Endothelial cell of umbilical vein (primary cell): Measurements from ENCODE around the gene JPT2. TPM values are rescaled to one million over a fixed set of nuclear protein-coding genes. Genes with fewer than 3 reads are reported as not detected.

Experiments used
- BruUV-seq: library from RNA; stranded (reverse); fragments of 400-500 nt; replicated peaks from 2 replicates; lab custom pipeline; 2021; lab: Mats Ljungman, UMichigan
- CTCF ChIA-PET: fragments of 300-600, 350-600 bp; sonication (Branson Sonifier 250); formaldehyde crosslinking; loops from one replicate; lab custom pipeline; 2021; ENCODE audit warnings: antibody characterized with exemption, inconsistent platforms; lab: Charles Lee
- POLR2A ChIA-PET: fragments of 300-600, 350-600 bp; sonication (Branson Sonifier 250); formaldehyde crosslinking; loops from one replicate; lab custom pipeline; 2021; ENCODE audit warnings: antibody characterized with exemption, inconsistent platforms; lab: Charles Lee
- DNase-seq: peaks from one replicate; pipeline ENCODE4 v3.0.0-alpha.2; 2011; ENCODE audit warnings: low read depth, low spot score
- FAIRE-seq: peaks from 2 replicates; lab custom pipeline; 2011; peaks lifted over from hg19 to GRCh38; lab: Jason Lieb, UNC
- H2AFZ ChIP-seq: 2 replicates; pipeline ENCODE4 v1.6.0; 2012; ENCODE audit warnings: low read depth, low read length, control low read depth, inconsistent platforms
- H3K27ac ChIP-seq: 2 replicates; pipeline ENCODE4 v1.5.1; 2011; ENCODE audit warnings: low read depth, mild to moderate bottlenecking, control low read depth, low read length, moderate library complexity; ENCODE audit not compliant: insufficient read depth
- H3K27me3 ChIP-seq, 2 experiments: 2 replicates each; pipeline versions ENCODE4 v1.6.0 to v1.6.1; 2011; ENCODE audit warnings: low read length in 2 of 2, mixed read lengths in 1 of 2; ENCODE audit not compliant: control insufficient read depth in 2 of 2, insufficient read depth in 2 of 2
- H3K36me3 ChIP-seq, 2 experiments: 2 replicates in 1 of 2; 3 replicates in 1 of 2; pipeline ENCODE4 v1.5.1; 2011; ENCODE audit warnings: low read length in 2 of 2, mild to moderate bottlenecking in 1 of 2, moderate library complexity in 1 of 2; ENCODE audit not compliant: control insufficient read depth in 2 of 2, insufficient read depth in 2 of 2; ENCODE audit errors: extremely low read depth in 1 of 2
- H3K4me1 ChIP-seq: 3 replicates; pipeline ENCODE4 v1.5.1; 2011; ENCODE audit warnings: mild to moderate bottlenecking, low read length; ENCODE audit not compliant: control insufficient read depth, insufficient read depth; ENCODE audit errors: extremely low read depth
- H3K4me2 ChIP-seq: 2 replicates; pipeline ENCODE4 v1.6.1; 2011; ENCODE audit warnings: low read length, control low read depth, mixed read lengths; ENCODE audit not compliant: insufficient read depth
- H3K4me3 ChIP-seq, 3 experiments: fragments of 200-600 bp in 1 of 3; sonication (generic), shearing (Covaris generic) in 1 of 3; replicated peaks in 1 of 3; 2 replicates each; pipeline ENCODE4 v1.5.1; 2011 to 2016; ENCODE audit warnings: control low read depth in 3 of 3, low read length in 3 of 3, mild to moderate bottlenecking in 2 of 3, inconsistent platforms in 1 of 3, low read depth in 1 of 3, moderate library complexity in 1 of 3; ENCODE audit not compliant: insufficient read depth in 1 of 3
- H3K79me2 ChIP-seq: 2 replicates; pipeline ENCODE4 v1.6.0; 2012; ENCODE audit warnings: low read length, inconsistent platforms; ENCODE audit not compliant: control insufficient read depth, insufficient read depth
- H3K9ac ChIP-seq: replicated peaks from 2 replicates; pipeline ENCODE3; 2011; ENCODE audit warnings: low read length, control low read depth; ENCODE audit not compliant: insufficient read depth; ENCODE audit errors: extremely low read depth
- H3K9me1 ChIP-seq: replicated peaks from 3 replicates; pipeline ENCODE4 v1.6.0; 2011; ENCODE audit warnings: mild to moderate bottlenecking, low read length; ENCODE audit not compliant: control insufficient read depth, insufficient read depth; ENCODE audit errors: extremely low read depth
- H3K9me3 ChIP-seq: replicated peaks from 2 replicates; pipeline ENCODE4 v1.5.1; 2012; ENCODE audit warnings: low read length, inconsistent platforms; ENCODE audit not compliant: control insufficient read depth, insufficient read depth
- H4K20me1 ChIP-seq: replicated peaks from 2 replicates; pipeline ENCODE3; 2011; ENCODE audit warnings: mild to moderate bottlenecking, low read length; ENCODE audit not compliant: control insufficient read depth, insufficient read depth; ENCODE audit errors: extremely low read depth
- CTCF ChIP-seq, 2 donors: IDR thresholded peaks; 1 replicate in 1 of 2; 2 replicates in 1 of 2; pipeline ENCODE4 v1.5.1; 2011; ENCODE audit warnings: low read length in 2 of 2, mild to moderate bottlenecking in 2 of 2, moderate library complexity in 2 of 2, control low read depth in 1 of 2, inconsistent platforms in 1 of 2, low read depth in 1 of 2; ENCODE audit not compliant: insufficient read depth in 1 of 2; ENCODE audit errors: extremely low read depth in 1 of 2
- EZH2 ChIP-seq: IDR thresholded peaks from 2 replicates; pipeline ENCODE4 v1.6.1; 2012; ENCODE audit warnings: borderline replicate concordance, low read depth, mild to moderate bottlenecking, moderate library complexity, low read length, inconsistent platforms; ENCODE audit not compliant: severe bottlenecking
- FOS ChIP-seq: IDR thresholded peaks from 2 replicates; pipeline ENCODE4 v1.6.1; 2011; ENCODE audit warnings: mild to moderate bottlenecking, low read length, moderate library complexity, borderline replicate concordance; ENCODE audit not compliant: insufficient read depth
- GATA2 ChIP-seq: IDR thresholded peaks from 2 replicates; pipeline ENCODE4 v1.7.0; 2011; ENCODE audit warnings: low read depth, mild to moderate bottlenecking, moderate library complexity, mixed read lengths, low read length; ENCODE audit not compliant: insufficient read length, insufficient read depth
- JUN ChIP-seq: IDR thresholded peaks from 2 replicates; pipeline ENCODE4 v1.6.1; 2011; ENCODE audit warnings: borderline replicate concordance, low read depth; ENCODE audit not compliant: insufficient read length, insufficient read depth
- MYC ChIP-seq: IDR thresholded peaks from one replicate; pipeline ENCODE4 v1.6.1; 2011; ENCODE audit warnings: mild to moderate bottlenecking, low read depth, low read length
- POLR2AphosphoS5 ChIP-seq: IDR thresholded peaks from 2 replicates; pipeline ENCODE4 v1.6.1; 2012; ENCODE audit warnings: low read depth, mild to moderate bottlenecking, control low read depth, low read length, moderate library complexity; ENCODE audit not compliant: insufficient read depth
- dilution Hi-C: fragments of 300-500 bp; cut with MboI; formaldehyde crosslinking; loops from one replicate; pipeline ENCODE4 v1.15.0; 2019; ENCODE audit warnings: low sequenced_read_pairs; ENCODE audit not compliant: extremely low pct_ligation_motif_present
- intact Hi-C: fragments of 100-400 bp; cut with micrococcal nuclease; formaldehyde crosslinking; loops from one replicate; pipeline ENCODE4 v1.10.0; 2022
- polyA plus RNA-seq, 4 experiments: library from polyadenylated mRNA; depleted of rRNA in 3 of 4; stranded (reverse) in 3 of 4; unstranded in 1 of 4; fragments of >200 nt; gene quantifications; 2 replicates each; pipeline versions ENCODE4 v1.2.1 to v1.2.3, GENCODE V29; 2011 to 2012; ENCODE audit warnings: missing spikeins in 1 of 4
- total RNA-seq: library from RNA; stranded (reverse); gene quantifications from 2 replicates; pipeline ENCODE4 v1.2.3, GENCODE V29; 2021

Gene JPT2
- total and polyA plus RNA-seq, 2 donors (not counting 3 experiments of a cell fraction or from before 2014, with no cell fraction given), result 35.8 to 93.3 TPM

- no peak for TF ChIP-seq FOS
- TF ChIP-seq GATA2, result no peak
- TF ChIP-seq EZH2, result no peak
- TF ChIP-seq JUN, result no peak
- TF ChIP-seq CTCF (IDR thresholded peaks at IDR 0.05; ENCODE audit: extremely low read depth in 1 of 2, insufficient read depth in 1 of 2, low read depth in 1 of 2, low read length in 2 of 2), result no peak
- no peak for TF ChIP-seq MYC
- TF ChIP-seq POLR2AphosphoS5, result no peak
- Histone ChIP-seq H3K36me3 (peaks cover 2 to 3% of the 10 kb centered on the region in 2 experiments), H3K9me1 (no peaks in the 10 kb centered on the region), H3K4me3 (no peak overlapping the region), H3K4me2 (no peak overlapping the region), H4K20me1 (no peaks in the 10 kb centered on the region), H3K79me2 (peaks cover 63% of the 10 kb centered on the region), H3K4me1 (peaks cover 5% of the 10 kb centered on the region), H2AFZ (no peak overlapping the region), H3K9me3 (no peaks in the 10 kb centered on the region), H3K27ac (no peak overlapping the region), H3K27me3 (no peaks in the 10 kb centered on the region), H3K9ac (no peak overlapping the region)
- no TSS peak for BruUV-seq
- intact Hi-C loops, result no loop called here
- DNase-seq, result no peak
- ChIA-PET CTCF (interaction anchor here (1.2 kb wide), 1 partner anchor 24 kb away, joined by 3 read pairs; no protein-coding TSS in a partner anchor), POLR2A (no interaction called here)
- FAIRE-seq, result no peak
- dilution Hi-C loops, result no loop called here
Measured at GRCh38 chr16:1681032-1681431, 3.0 kb downstream of the JPT2 start.
